HG03460 (cell line): ENCODE data around the gene PLA2G10.
"Not testable (repeated sequence)": the region's sequence is repeated elsewhere in the genome, so short reads cannot be mapped to it uniquely, and the experiment has no call there.

ENCODE experiments used
- ATAC-seq: cut with Tn5 transposase; IDR thresholded peaks from one replicate; pipeline ENCODE4 v1.9.1; 2021; ENCODE audit not compliant: unreplicated experiment

Gene PLA2G10

DNA sequence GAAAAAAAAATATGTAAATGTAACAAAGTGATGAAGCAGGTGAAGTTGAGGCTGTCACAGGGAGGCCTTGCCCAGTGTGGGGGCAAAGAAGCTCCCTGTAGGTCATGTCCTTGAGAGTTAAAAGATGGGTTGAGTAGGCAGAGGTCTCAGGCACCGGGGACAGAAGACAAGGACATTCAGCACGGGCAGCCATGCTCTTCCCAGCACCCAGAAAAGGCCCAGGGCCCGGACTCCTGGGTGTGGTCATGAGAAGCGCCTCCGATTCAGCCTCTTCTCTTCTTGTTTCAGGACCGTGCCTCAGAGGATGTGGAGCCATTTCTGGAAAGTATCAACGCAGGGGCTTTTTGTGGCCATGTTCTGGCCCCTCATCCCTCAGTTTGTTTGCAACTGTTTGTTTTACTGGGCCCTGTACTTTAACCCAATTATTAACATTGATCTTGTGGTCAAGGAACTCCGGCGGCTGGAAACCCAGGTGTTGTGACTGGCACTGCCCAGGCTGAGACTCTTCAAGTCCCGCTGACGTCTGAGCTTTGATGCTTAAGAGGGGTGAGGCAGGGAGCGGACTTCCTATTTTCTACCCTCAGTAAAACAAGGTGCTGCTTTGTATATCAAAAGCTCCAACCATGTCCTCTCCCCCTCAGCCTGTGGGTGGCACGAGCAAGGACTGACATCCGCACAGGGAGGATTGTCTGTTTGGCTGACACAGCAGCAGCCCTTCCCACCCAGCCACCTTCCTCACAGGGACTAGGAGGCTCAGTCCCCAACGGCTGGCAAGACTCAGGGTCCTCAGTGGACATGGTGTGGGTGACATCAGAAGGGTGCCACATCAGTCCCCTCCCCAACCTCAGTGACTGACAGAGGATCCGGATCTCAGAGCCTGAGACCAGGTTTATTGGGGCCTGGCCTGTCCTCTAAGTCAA, 26.5 kb downstream of the PLA2G10 start:
- ATAC-seq: no peak

DNA sequence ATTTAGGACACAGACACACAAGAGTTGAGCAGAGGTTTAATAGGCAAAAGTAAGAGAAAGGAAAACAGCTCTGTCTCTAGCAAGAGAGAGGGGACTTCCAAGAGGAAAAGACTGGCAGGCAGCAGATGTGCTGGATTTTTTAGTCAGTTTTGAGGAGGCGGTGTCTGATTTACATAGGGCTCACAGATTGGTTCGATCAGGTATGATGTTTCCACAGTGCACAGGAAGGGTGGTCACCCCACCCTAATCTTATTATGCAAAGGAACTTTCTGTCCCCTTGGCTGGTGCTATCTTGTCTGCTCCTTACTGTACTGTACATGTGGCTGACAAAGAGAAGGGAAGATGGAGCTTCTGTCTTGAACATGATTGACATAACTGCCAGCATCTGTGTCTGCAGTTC, 36.0 kb downstream of the PLA2G10 start:
- ATAC-seq: peak; percentile 79

DNA sequence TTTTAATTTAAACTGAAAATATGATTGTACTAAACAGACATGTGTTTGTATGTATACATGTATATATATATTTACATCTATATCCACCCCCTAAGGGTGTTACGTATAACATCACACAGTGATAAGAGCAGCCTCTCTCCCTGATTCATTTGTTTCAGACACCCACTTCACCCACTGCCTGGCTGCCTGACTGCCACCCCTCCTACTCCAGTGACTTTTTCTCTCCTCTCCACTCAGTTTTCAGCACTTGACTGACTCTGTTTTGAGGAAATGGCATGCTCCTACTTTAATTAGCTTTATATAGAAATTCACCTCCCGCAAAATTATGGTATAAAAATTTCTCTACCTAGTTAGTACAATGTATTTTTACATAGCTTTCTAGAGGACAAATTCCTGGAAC, 41.4 kb downstream of the PLA2G10 start:
- ATAC-seq: no peak

DNA sequence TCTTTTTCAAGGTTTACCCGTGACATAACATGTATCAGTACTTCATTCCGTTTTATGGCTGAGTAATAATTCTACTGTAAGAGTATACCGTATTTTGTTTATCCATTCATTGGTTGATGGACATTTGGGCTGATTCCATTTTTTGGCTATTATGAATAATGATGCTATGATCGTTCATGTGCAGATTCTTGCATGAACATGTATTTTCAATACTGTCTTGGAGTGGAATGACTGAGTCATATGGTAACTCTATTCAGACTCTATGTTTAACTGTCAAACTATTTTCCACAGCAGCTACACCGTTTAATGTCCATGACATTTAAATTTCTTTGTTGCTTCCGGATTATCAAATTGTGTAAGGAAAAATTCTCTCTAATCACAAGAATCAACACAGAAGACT, 43.5 kb downstream of the PLA2G10 start:
- no peak for ATAC-seq

GRCh38 chr16:14649816-14650215, 44.3 kb downstream of the PLA2G10 start:
- ATAC-seq: no peak

DNA sequence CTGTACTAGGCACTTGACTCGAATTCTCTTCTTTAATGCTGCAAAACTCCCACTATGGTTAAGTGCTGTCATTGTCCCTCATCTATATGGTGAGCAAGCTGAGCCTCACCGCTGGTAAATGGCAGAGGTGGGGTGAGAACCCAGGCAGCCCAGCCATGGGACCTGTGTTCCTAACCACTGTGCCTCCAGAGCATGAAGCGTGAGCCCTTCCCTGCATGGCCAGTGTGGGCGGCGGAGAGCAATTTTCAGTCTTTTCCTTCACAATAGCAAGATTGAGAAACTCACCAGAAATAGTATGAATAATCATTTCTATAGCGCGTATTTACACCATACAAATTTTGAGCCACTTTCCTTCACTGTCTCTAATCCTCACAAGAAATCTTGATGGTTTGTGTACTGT, 52.2 kb downstream of the PLA2G10 start:
- no peak for ATAC-seq

DNA sequence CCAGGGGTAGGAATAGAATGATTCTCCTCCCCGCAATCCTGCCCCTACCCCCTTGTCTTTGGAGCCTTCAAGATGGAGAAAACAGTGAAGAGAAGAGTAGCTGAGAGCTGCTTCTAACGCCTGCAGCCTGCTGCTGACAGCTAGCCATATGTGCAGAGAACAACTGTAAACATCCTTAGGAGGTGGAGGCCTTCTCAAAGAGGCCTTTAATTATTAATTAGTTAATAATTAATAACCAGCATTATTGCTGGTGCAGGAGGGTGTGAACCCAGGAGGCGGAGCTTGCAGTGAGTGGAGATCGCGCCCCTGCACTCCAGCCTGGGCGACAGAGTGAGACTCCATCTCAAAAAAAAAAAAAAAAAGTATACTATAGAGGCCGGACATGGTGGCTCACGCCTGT, 52.9 kb downstream of the PLA2G10 start:
- no peak for ATAC-seq

- no peak for ATAC-seq
These were observed 53.6 kb downstream of the PLA2G10 start for GRCh38 chr16:14640538-14640937.

- not testable (repeated sequence) for ATAC-seq
These were observed 57.2 kb downstream of the PLA2G10 start for GRCh38 chr16:14636951-14637240.

GRCh38 chr16:14636179-14636950, 57.7 kb downstream of the PLA2G10 start:
- ATAC-seq: not testable (repeated sequence)

DNA sequence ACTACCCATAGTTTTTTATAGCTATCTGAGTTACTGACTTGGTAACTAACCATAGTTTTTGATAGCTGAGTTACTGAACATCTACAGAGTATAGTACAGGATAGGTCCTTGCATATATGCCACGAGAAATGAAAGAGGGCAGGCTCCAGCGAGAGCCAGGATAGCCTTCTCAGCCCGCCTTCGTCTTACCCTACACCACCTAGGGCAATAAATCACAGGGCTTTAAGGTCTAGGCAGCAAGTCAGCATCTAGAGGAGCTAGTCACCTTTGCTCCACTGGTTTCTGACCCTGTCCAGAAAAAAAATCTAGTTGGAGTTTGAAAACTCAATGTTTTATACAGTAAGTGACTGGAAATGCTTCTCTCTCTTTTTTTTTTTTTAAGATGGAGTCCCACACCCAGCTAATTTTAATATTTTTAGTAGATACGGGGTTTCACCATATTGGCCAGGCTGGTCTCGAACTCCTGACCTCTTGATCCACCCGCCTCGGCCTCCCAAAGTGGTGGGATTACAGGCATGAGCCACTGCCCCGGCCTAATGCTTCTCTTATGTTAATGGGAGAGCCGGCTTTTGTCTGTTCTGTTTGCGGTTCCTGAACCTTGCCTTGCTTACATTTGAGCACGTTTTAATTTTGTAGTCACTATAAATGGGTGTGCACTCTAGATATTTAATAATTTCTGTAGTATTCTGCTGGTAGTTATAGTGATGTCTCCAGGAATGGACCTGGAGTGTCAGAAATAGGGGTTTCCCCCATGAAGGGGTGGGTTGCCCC, 58.5 kb downstream of the PLA2G10 start:
- no peak for ATAC-seq

- no peak for ATAC-seq
These were observed 59.8 kb downstream of the PLA2G10 start for GRCh38 chr16:14634389-14634725.

- peak; percentile 75 for ATAC-seq
These were observed 61.2 kb downstream of the PLA2G10 start, which contains the start of gene BFAR for GRCh38 chr16:14632693-14633569. BFAR (plus strand) TSS chr16:14632951; CDS start chr16:14644347, 11,396 bp downstream.

DNA sequence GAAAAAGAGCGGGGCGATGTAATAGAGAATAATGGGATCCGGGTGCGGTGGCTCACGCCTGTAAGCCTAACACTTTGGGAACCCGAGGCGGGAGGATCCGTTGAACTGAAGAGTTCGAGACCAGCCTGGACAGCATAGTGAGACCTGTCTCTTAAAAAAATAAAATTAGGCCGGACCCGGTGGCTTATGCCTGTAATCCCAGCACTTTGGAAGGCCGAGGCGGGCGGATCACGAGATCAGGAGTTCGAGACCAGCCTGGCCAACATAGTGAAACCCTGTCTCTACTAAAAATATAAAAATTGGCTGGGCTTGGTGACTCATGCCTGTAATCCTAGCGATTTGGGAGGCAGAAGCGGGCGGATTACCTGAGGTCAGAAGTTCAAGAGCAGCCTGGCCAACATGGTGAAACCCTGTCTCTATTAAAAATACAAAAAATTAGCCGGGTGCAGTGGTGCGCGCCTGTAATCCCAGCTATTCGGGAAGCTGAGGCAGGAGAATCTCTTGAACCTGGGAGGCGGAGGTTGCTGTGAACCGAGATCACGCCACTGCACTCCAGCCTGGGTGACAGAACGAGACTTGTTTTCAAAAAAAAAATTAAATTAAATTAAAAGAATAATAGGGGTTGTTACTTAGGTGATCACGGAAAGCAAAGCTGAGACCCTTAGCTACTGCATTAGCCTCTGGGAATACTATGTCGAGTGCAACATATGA, 63.3 kb downstream of the PLA2G10 start:
- not testable (repeated sequence) for ATAC-seq

- ATAC-seq: peak; percentile 45
These were observed 64.0 kb downstream of the PLA2G10 start, which contains the start of gene PARN for GRCh38 chr16:14629919-14630619. PARN (minus strand) TSS chr16:14630260; CDS start chr16:14630125, 135 bp downstream.

GRCh38 chr16:14629612-14629918, 64.5 kb downstream of the PLA2G10 start:
- peak; percentile 3 for ATAC-seq

- no peak for ATAC-seq
These were observed 65.1 kb downstream of the PLA2G10 start for GRCh38 chr16:14628806-14629611.

- ATAC-seq: no peak
These were observed 67.0 kb downstream of the PLA2G10 start for GRCh38 chr16:14627078-14627477.
